ENCODE results near the gene CCDC70. TPM values are rescaled to one million over a fixed set of nuclear protein-coding genes. Genes with fewer than 3 reads are reported as not detected.
"Not testable (repeated sequence)": the region's sequence is repeated elsewhere in the genome, so short reads cannot be mapped to it uniquely, and the experiment has no call there.

CCDC70 gene
- total RNA-seq, 1 donor from 2014 or later = not detected

DNA sequence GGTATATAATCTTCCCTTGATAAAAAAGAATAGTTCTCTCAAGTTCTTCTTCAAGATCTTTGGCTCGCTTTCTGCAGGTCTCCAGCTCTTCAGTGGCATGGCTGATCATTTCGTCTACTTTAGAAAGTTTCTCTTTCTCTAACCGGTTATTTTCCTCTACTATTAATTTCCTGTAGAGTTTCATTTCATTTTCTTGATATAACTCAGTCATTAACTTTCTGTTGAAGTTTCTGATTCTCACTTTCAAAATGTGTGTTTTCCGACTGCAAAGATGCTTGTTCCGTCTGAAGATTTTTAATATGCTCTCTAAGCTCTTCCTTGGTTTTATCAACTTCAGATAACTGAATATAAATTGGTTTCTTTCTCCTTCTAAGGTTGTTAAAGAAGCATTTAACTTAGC is 47.5 kb downstream of the CCDC70 start:
- not testable (repeated sequence) for DNase-seq (ENCODE audit: low spot score)

DNA sequence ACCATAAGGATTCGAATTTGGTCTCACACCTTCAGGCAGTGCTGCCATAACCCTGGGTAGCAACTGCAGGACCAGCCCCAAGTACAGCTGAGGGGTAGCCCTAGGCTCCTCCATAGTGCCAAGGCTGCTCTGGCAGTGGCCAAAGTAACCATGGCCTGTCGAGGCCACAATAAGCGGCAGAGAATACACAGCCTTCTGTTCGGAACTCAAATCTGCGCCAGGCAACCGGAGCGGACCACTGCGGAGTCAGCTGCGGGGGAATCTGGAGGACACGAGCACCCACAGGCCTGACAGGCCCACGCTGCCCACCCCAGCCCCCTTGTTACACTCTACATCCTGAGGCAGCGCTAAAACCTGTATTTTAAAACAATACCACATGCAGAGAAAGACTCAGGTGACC is 48.7 kb downstream of the CCDC70 start:
- DNase-seq (ENCODE audit: low spot score) = peak; percentile 36

DNA sequence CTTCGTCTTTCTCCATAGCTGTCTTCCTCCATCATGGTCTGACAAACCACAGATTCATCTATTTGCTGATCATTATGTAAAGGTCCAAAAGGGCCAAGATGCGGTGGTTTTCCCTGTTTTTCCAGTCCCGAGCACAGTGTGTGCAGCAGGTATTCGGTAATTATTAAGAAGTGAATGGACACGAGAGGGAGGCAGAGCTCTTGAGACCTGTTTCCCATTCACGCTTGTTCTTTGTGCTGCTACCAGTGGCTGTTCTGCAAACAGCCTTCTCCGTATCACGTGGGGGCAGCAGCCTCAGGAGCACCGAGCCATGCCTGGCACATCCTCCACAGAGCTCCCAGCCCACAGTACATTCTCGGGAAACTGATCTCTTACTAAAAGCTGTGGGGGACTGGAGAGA is 50.3 kb downstream of the CCDC70 start:
- DNase-seq (ENCODE audit: low spot score) = no peak

DNA sequence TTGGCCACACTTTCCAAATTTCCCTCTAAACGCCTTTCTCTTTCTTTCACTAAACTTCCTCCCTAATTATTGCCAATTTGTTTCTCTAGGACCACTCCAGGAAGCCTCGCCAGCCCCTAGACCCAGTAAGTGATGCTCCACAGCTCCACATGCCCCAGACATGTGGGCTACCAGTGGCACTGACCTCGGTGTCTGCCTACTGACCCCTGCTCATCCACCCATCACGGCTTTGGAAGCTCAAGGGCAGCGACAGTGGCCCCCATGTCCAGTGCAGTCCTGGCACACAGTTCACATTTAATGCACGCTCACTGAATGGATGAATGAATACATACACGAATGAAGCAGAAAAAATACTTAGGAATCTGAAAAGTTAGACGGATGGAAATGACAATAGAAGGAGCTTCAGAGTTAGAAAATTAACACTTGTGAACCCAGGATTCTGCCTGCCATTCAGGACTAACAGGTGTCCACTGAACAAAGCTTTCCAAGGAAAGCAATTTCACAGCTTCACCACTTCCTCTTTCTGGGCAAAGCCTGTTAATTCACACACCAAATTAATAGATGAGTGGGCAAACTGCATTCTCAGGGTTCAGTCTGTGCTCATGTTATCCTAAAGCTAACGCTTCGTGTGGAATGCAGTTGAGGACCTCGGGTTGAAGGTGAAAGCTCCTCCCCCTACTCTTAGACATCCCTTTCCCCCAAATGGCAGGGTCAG is 50.9 kb downstream of the CCDC70 start:
- DNase-seq (ENCODE audit: low spot score) = no peak

DNA sequence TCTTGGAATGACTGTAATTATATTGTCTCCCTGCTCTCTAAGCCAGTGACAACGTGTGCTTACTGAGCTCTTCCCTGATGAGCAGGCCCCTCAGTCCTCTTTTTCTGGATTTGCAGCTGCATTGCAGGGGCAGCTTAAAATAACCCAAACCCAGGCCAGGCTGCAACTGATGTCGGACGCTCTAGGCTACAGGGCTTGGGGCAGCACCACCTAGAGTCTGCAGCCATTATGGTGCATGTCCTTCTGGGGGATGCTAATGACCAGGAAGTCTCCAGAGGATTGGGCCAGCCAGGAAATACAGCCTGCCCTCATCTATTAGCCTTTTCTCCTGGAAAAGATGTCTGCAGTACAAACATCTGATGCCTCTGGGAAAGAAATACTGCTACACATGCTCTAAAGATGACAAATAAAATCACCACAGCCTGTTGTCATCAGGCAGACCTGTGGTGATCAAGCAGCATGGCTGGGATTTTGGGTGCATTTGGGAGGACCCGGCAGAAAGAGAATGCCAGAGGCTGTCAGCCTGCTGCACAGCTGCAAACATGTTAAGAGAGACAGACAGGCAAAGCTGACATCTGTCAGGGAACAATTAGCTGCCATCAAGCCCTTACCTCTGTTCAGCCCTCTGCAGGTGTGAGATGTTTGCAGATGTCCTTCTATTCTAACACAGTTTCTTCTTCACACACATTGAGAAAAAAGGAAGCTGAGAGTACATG is 51.8 kb downstream of the CCDC70 start:
- no peak for DNase-seq (ENCODE audit: low spot score)

DNA sequence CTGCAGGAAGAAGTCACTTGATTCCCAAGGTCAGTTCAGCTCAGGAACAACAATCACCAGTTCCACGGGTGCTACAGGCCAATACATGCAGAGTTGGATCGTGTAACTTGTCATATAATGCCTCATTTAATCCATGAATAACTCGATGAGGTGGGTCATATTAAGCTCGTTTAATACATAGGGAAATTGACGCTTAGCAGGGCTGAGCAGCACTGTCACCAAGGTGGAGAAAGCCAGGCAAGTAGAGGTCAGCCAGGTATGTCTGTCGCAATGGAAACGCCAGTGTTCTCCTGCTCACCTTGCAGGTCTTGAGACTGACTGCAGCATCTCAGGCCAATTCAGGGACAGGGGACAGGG is 52.3 kb downstream of the CCDC70 start:
- DNase-seq (ENCODE audit: low spot score) = no peak

Other genes starting within 250 kb of the CCDC70 start
- 23.3 TPM for gene DHRS12, start 57.8 kb upstream of the CCDC70 start, total RNA-seq
- gene TMEM272, start 16.8 kb upstream of the CCDC70 start, total RNA-seq = not detected
- 9.5 TPM for gene ATP7B, start 149.5 kb downstream of the CCDC70 start, total RNA-seq
- gene ALG11, start 150.4 kb downstream of the CCDC70 start, total RNA-seq = 31.7 TPM
- gene UTP14C, start 162.7 kb downstream of the CCDC70 start, total RNA-seq = 19.7 TPM